ENCODE measurements around the gene PHLPP1.

- TF ChIP-seq POLR2A (IDR thresholded peaks at IDR 0.05; ENCODE audit: low read length) (no peak), GATA1 (IDR thresholded peaks at IDR 0.05; ENCODE audit: low read depth, low read length) (no peak)
These were observed 96.3 kb downstream of the PHLPP1 start for GRCh38 chr18:62811674-62812073.
